Middle frontal gyrus (tissue), 1 donor: ENCODE results near the gene PIP4K2C.
"Not testable (repeated sequence)": the region's sequence is repeated elsewhere in the genome, so short reads cannot be mapped to it uniquely, and the experiment has no call there.

Source experiments
- DNase-seq: peaks from one replicate; pipeline ENCODE4 v3.0.0-alpha.2; 2015; ENCODE audit warnings: low spot score; ENCODE audit errors: extremely low spot score

PIP4K2C gene

GRCh38 chr12:57632958-57633840 is 42.2 kb downstream of the PIP4K2C start, which contains the start of gene B4GALNT1:
TSS of gene B4GALNT1 (minus strand) at chr12:57633201. CDS start at chr12:57632132, 1,069 bp downstream.
- DNase-seq = no peak

- not testable (repeated sequence) for DNase-seq
Measured at GRCh38 chr12:57636731-57637130, 45.7 kb downstream of the PIP4K2C start.

- DNase-seq = no peak
Measured at GRCh38 chr12:57637364-57637763, 46.4 kb downstream of the PIP4K2C start.

- no peak for DNase-seq
Measured at GRCh38 chr12:57638096-57638495, 47.1 kb downstream of the PIP4K2C start.

GRCh38 chr12:57640175-57641042 is 49.4 kb downstream of the PIP4K2C start:
- no peak for DNase-seq

- no peak for DNase-seq
Measured at GRCh38 chr12:57641699-57642442, 50.9 kb downstream of the PIP4K2C start.

GRCh38 chr12:57645990-57646658 is 55.1 kb downstream of the PIP4K2C start:
- DNase-seq = not testable (repeated sequence)

GRCh38 chr12:57646659-57647049 is 55.7 kb downstream of the PIP4K2C start:
- DNase-seq = not testable (repeated sequence)
